T-helper 22 cell (primary cell): ENCODE results near the gene SYNE4.
A peak's percentile ranks its signal among the peaks of the same experiment; 100 is the strongest.

Source experiments
- DNase-seq: peaks from one replicate; pipeline ENCODE4 v3.0.0-alpha.2; 2020; ENCODE audit warnings: low read depth

SYNE4 gene

DNA sequence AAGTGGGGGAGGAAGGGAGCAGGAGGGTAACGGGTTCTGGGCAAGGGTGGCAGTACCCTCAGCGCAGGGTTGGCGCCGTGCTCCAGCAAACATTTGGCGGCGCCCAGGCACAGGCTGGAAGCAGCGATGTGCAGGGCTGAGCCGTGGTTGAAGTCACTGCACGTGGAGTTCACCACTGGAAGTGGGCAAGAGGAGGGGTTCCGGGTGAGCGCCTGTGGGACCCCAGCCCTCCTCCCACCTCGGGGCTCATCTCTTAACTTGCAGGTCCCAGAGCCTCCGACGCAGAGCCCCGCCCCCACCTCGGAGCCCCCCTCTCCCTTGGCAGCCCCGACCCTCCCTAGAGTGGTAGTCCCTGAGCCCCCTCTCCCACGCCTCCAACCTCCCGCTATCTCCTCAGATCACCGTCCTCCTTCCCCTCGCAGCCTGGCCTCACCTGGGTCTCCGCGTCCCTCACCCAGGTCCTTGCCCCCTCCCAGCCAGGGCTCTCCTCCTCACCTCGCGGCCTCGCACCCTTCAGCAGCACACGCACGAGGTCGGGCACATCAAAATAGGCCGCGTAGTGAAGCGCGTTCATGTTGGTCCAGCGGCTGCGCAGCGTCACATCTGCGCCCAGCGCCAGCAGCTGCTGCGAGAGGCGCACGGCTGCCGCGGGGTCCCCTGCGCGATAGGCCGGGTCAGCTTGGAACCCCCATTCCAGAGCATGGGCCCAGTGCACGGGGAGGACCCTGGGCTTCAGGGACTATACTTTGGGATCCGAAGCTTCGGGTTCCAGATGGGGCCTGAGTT, 17.7 kb upstream of the SYNE4 start:
- no peak for DNase-seq

- no peak for DNase-seq
Observed at GRCh38 chr19:36025541-36025940, 16.9 kb upstream of the SYNE4 start.

- no peak for DNase-seq
Observed at GRCh38 chr19:36023432-36023831, 14.8 kb upstream of the SYNE4 start.

DNA sequence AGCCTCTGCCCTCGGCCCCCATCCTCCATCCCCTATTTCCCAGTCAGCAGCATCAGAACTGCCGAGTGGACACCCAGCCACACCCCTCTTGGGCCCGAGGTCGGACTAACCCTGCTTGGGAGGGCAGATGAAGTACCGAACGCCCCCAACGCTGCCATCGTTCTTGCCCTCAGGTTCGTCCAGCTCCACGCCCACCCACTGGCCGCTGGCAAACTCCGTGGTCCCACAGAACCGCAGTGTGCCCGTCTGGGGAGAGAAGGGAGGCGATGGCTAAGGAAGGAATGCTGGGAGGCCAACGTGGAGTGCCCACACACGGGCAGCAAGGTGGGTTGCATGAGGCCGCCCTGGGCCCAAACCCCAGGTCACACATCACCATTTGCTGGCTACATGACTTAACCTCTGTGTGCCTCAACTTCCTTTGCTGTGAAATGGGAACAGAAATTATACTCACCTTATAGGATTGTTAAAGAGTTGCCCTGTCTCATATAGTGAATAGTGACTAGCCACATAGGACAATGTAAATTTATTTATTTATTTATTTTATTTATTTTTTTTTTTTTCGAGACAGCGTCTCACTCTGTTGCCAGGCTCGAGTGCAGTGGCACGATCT, 10.6 kb upstream of the SYNE4 start:
- no peak for DNase-seq

DNA sequence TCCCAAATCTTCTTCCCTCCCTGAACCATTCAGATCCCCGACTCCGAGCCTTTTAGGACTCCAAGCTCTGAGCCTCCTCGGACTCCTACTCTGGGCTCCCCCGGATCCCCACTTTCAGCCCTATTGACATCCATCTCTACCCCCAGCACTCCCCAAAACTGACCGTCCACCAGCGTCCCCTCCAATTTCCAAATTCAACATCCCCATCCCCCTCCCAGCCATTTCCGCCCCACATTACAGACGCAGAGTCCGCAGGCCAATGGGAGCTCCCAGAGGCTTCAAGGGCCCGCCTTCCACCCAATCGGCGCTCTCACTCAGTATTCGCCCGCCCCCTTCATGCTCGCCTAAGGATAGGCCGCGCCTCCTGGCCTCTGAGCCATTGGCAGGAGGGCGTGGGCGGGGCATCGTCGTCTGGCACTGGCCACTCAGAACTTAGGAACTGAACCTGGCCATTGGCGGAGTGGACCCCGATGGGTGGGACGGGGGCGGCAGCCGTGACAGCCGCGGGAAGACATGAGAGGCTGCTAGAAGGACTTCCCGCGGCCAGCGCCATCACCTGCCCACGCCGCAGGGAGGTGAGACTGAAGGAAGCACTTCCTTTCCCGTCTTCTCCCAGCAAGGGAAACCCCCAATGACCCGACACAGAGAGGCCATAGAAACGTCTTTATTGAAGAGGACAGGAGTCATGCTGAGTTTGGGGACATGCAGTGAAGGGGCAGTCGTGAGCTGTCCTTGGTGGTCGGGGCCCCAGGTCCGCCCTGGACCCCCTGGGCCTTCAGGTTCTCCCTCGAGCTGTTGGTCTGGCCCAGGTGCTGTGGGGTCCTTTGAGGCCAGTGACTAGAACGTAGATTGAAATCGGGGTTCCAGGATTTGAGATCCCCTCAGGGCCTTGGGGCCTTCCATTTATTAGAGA, 5.7 kb upstream of the SYNE4 start, which contains the start of gene ALKBH6:
TSS of gene ALKBH6 (minus strand) at position 202 of the 913 bp plus-strand sequence. CDS start 816 bp downstream, outside the sequence.
- DNase-seq: peak; percentile 99

DNA sequence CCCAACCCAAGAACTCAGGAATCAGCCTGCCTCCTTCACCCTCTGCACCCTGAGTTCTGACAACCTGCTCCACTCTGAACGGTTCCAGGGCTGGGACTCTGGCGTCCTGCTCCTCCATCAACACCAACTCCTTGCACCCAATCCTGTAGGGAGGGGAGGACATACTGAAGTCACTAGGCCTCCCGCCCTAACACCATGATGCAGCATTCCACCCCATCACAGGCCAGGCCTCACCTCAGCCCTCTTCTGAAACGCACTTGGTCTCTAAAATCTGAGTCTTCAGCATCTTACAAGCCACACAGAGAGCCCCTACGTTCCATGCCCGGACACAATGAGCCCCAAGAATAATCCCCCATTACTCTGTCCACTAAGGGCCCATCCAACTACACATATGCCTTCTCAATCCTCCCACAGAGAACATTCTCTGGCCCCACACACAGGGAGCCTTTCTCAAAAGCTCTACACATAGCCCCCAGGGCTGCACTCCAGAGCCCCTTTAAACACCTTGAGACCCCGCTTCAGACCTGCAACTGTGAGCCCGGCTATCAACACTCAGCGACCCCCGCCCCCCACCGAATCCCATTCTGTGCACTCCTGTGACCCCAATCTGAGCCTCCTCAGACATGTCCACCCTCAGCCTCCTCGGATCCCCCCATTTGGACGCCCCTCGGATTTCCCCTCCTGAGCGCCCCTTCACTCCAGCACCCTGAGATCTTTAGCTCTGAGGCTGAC, 4.8 kb upstream of the SYNE4 start:
- DNase-seq: no peak

DNA sequence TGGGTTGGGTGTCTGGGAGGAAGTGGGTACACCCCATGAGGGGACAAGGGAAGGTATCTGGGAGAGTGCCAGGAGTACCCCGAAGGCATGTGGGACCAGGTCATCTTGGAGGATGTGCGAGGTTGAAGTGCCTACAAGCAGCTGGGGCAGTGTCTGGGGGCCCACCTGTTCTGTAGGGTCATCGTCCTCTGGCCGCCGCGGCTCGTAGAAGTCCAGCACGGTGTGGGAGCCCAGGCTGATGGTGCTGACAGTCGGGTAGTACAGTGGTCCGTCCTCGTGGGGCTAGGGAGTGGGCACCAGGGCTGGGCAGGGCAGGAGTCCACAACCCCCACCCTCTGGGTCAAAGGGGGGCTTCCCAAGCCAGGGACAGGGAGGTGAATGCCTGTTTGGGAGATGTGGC, 1.8 kb upstream of the SYNE4 start:
- no peak for DNase-seq

DNA sequence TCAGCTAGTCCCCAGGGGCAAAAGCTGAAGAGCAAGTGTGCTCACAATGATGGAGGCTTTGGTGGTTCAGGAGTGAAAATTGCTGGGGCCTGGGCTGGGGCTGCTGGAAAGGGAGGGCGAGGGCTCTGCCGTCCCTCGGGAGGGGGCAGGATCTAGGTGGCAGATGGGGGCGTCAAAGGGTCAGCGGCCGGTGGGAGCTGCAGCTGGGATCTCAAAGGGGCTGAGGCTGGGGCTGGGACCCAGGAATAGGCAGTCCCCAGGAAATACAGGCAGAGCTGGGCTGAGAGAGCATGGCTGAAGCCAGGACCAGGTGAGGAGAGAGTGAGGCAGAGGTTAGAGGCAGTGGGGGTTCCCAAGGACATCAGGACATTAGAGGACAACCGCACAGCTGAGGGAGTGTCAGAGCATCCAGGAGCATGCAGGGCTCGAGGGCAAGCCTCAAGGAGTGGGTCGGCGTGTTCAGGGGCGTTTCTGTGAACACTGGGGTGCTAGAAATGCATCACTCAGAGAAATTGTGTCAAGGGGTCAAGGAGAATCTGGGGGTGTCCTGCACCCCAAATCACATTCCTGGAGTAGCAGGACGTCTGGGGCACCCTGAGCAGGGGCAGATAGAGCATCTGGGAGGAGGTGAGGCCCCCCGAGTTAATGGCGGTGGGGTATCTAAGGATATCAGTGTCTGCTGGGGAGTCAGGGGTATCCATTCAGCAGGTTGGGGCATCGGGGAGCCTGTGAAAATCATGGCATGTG, 1.2 kb upstream of the SYNE4 start:
- no peak for DNase-seq

DNA sequence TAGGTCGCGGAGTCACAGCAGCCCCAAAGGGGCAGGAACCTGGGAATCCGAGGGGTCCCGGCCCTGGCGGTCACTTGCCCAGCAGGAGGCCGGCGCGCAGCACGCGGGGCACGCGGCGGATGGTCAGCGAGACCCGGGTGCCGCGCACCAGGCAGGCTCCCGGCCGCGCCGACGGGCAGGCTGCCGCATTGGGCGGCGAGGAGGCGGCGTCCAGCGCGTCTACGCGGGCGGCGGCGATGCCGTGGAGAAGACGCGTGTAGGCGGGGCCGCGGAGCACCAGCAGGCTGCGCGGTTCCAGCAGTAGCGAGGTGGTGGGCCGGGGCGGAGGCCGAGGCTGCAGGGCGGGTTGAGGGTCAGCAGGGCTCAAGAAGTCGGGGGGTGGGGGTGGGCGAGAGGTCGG, 607 bp upstream of the SYNE4 start:
- DNase-seq: no peak

GRCh38 chr19:36006955-36007354, 1.7 kb downstream of the SYNE4 start:
- no peak for DNase-seq

- no peak for DNase-seq
Observed at GRCh38 chr19:36003284-36003683, 5.3 kb downstream of the SYNE4 start.

DNA sequence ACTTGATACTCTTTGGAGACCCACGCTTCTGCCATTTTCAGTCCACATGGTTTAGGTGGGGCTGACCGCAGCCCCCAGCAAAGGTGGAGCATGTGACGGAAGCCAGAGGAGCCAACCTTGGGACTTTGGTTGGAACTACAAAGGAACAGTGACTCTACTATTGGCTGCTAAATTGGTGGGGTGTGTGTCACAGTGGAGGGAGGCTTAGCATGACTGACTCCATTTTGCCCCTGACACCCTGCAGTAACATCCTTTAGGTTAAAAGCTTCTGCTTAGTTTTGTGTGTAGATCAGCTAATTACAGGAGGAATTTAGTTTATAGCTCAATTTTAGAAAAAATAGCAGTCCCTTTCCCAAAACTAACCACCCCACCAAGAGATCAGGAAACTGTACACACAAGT, 7.0 kb downstream of the SYNE4 start:
- DNase-seq: no peak

DNA sequence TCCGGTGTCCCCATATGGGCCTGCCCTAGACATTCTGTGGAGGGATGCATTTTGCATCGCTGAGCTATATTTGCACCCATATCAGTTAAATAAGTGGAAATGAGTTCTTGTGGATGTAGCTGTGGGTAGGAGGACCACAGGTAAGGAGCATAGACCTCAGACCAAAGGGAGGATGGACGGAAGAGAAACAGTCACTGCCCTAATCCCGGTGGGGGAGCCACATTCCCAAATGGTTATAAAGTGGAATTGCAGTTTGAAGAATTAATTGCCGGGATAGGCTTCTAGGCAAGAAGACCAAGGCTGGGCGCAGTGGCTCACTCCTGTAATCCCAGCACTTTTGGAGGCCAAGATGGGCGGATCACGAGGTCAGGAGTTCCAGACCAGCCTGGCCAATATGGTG, 11.8 kb downstream of the SYNE4 start:
- no peak for DNase-seq

- peak; percentile 85 for DNase-seq
Observed at GRCh38 chr19:35995048-35995993, 13.3 kb downstream of the SYNE4 start, which contains the start of gene SDHAF1. Gene SDHAF1, plus strand, starts transcription at chr19:35995188. Its CDS starts 87 bp downstream, at chr19:35995275.

- DNase-seq: no peak
Observed at GRCh38 chr19:35993923-35994598, 14.6 kb downstream of the SYNE4 start.

DNA sequence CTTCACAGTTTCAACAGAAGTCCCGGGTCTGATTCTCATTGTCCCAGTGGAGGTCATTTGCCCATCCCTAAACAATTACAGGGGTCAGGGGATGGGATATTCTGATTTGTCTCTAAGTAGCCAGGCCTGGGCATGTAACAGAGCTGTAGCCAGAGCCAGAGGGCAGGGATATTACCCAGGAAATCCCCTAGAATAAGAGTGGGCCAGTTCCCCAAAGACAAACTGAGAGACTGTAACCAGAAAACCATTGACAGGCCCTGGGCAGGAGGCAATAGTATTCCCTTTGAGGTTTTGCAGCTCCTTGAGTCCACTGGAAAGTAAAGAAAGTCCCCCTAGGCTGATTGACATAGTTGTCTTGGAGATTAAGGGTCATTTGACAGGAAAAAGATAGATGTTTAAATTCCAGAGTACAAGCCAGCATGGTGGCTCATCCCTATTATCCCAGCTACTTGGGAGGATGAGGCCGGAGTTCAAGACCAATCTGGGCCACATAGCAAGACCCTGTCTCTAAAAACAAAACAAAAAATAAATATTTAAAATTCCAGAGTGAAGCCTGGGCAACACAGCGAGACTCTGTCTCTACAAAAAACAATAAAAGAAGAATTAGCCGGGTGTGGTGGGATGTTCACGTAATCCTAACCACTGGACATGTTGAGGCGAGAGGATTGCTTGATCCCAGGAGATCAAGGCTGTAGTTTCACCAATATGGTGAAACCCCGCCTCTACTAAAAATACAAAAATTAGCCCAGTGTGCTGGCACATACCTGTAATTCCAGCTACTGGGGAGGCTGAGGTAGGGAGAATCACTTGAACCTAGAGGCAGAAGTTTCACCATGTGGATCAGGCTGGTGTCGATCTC, 15.5 kb downstream of the SYNE4 start:
- DNase-seq: no peak

DNA sequence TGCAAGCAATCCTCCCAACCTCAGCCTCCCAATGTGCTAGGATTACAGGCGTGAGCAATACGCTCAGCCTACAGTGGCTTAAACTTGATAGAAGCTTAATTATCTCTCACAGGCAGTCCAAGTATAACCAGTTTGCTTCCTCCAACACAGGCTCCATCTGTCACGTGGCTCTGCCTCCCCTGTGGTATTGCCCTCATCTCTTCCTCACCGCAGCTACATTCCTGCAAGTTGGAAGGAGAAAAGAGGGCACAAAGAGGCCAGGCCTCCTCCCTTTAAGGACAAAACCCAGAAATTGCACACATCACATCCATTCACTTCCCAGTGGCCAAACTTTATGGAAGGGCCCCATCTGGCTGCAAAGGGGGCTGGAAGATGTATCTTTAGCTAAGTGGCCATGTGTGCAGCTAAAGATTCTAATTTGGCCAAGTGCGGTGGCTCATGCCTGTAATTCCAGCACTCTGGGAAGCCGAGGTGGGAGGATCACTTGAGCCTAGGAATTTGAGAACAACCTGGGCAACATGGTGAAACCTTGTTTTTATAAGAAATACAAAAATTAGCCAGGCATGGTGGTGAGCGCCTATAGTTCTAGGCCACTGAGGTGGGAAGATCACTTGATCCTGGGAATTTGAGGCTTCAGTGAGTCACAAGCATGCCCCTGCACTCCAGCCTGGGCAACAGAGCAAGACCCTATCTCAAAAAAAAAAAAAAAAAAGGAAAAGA, 16.7 kb downstream of the SYNE4 start:
- DNase-seq: no peak
